Placental pericyte (primary cell): ENCODE data around the gene CNKSR3. TPM values are rescaled to one million over a fixed set of nuclear protein-coding genes. Genes with fewer than 3 reads are reported as not detected.

Experiments used
- small RNA-seq: library from RNA; depleted of rRNA; stranded (forward); fragments of <200 nt; gene quantifications from one replicate; pipeline ENCODE3, GENCODE V24; 2012; ENCODE audit warnings: low replicate concordance
- total RNA-seq: library from RNA; depleted of rRNA; stranded (reverse); fragments of >200 nt; gene quantifications from 2 replicates; pipeline ENCODE4 v1.2.3, GENCODE V29; 2012

Gene CNKSR3
- total RNA-seq, result 3.1 and 7.4 TPM in 2 replicates

DNA sequence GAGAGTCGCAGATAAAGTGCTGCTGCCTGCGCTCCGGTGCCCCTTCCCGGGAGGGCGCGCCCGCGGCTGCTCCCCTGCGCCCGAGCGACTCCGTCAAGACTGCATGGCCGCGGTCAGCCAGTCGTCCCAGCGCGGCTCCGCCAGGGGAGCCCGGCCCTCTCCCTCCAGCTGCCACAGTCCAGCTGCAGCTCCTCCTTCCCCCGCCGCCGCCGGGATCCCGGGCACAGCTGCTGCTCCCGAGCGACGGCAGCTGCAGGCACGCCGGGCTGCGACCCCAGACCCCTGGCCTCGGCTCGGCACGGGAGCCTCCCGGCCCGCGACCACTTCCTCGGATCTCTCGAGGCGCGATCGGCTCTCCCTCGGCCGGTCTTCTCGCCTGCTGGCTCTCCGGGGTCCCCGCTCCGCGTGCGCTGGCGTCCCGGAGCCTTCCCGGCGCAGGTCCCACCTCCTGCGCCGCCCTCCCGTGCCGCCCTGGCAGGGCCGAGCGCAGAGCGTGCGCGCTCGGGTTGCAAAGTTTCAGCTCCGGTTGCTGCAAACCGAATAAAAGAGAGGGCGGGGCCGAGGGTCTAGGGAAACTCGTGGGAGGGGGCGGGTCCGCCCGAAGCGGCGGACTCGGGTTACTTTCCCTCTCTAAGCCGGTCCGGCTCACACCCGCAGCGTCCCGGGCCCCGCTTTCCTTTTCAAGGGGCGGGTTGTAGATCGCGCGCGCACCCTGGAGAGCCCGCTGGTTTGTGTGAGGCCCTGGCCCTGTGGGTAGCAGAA lies at the start of gene CNKSR3:
CNKSR3 (minus strand) TSS at position 542 of the 762 bp plus-strand sequence. CDS start 571 bp downstream, outside the sequence.

DNA sequence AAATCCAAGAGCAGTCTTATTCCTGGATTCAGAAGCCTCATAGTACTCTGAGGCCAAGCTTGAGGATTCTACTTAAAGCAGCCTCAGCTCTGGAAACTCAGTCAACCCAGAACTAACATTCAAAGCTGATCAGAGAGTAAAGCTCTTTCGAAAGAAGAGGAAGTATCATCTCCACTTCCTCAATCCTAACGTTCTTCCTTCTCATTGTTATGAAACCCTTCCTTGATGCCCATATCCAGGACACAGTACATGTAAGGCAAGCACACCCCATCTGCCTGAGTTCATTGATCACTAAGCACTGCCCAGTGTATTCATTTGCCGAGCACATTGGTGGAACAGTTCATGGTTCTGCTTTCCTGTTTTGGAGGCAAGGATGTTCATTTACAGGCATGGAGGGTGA lies 153.8 kb downstream of the CNKSR3 start, which contains the start of gene IPCEF1:
IPCEF1 (minus strand) TSS at position 114 of the 400 bp plus-strand sequence. CDS start 90,856 bp downstream, outside the sequence.

Small RNA genes lying within 50 kb of the gene (small RNA-seq; reads per million reads assigned to genes)
- not detected for gene AL357075.2

Other genes starting within 250 kb of the CNKSR3 start
- under 0.01 TPM in 1 of 2 replicates, not detected in the other for gene IPCEF1, start 153.9 kb downstream of the CNKSR3 start, total RNA-seq
- gene SCAF8, start 222.7 kb upstream of the CNKSR3 start, total RNA-seq, result 31.1 and 44.4 TPM in 2 replicates